ENCODE results near the gene CLN5.
A peak's percentile ranks its signal among the peaks of the same experiment; 100 is the strongest.

CLN5 gene

GRCh38 chr13:76991796-76992547 lies at the start of gene CLN5:
Gene CLN5, plus strand, starts transcription at chr13:76992081. Its CDS starts 18 bp downstream, at chr13:76992099.
- no peak for TF ChIP-seq CTCF (IDR thresholded peaks at IDR 0.05; ENCODE audit: low read depth, low read length)
- DNase-seq (ENCODE audit: low read depth, low spot score) = peak; percentile 93
- peak within 1 kb of the TSS; percentile 84 for H3K4me3 ChIP-seq (ENCODE audit: low read depth, low read length)
- in situ Hi-C loops (cut with HindIII; ENCODE audit: low sequenced_read_pairs) = no loop called here

- TF ChIP-seq CTCF (IDR thresholded peaks at IDR 0.05; ENCODE audit: low read depth, low read length) = no peak
- no peak for DNase-seq (ENCODE audit: low read depth, low spot score)
- in situ Hi-C loops (cut with HindIII; ENCODE audit: low sequenced_read_pairs) = no loop called here
- H3K4me3 ChIP-seq (ENCODE audit: low read depth, low read length) = no peak overlapping the region
These were observed 49.5 kb upstream of the CLN5 start for GRCh38 chr13:76942363-76942762.

DNA sequence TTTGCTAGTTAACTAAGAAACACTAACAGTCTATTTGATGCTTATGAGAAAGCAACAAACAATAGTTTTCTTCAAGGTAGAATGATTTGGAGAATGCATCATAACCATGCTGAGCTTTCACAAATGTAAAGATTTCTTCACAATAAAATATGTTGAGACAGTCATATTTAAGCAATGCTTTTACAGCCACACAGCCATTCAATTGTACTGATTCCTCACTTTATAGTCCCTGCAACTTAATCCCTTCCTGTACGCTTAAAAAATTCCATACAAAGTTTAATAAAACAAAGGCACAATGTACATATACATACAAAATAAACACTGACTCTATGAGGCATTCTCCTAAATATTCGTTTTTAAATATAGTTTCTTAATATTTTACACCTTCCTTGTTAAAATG lies 48.2 kb upstream of the CLN5 start:
- DNase-seq (ENCODE audit: low read depth, low spot score) = no peak
- no peak overlapping the region for H3K4me3 ChIP-seq (ENCODE audit: low read depth, low read length)
- in situ Hi-C loops (cut with HindIII; ENCODE audit: low sequenced_read_pairs) = no loop called here
- TF ChIP-seq CTCF (IDR thresholded peaks at IDR 0.05; ENCODE audit: low read depth, low read length) = no peak

GRCh38 chr13:76944456-76944855 lies 47.4 kb upstream of the CLN5 start:
- DNase-seq (ENCODE audit: low read depth, low spot score) = peak; percentile 47
- no peak for TF ChIP-seq CTCF (IDR thresholded peaks at IDR 0.05; ENCODE audit: low read depth, low read length)
- no peak overlapping the region for H3K4me3 ChIP-seq (ENCODE audit: low read depth, low read length)
- in situ Hi-C loops (cut with HindIII; ENCODE audit: low sequenced_read_pairs) = no loop called here

DNA sequence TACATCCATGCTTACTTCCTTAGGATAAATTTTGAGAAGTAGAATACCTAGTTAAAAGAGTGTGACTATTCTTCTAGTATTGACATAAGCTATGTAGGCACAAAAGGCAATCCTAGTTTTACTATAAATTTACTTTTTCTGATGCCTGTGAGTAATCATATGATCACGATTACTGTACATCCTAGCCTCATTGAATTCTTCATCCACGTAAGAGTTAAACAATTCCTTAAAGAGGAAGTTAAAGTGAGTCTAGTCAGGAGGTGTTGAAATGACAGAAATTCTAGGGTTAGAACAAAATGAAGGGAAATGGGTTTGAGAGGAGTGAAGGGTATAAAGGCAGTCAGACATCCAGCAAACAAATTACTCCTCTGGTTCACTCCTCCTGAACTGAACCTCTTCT lies 43.7 kb upstream of the CLN5 start, which contains the start of gene ACOD1:
TSS of gene ACOD1 (plus strand) at position 363 of the 400 bp plus-strand sequence. CDS start 48 bp downstream, outside the sequence.
- no peak for DNase-seq (ENCODE audit: low read depth, low spot score)
- H3K4me3 ChIP-seq (ENCODE audit: low read depth, low read length) = no peak within 1 kb of the TSS
- no peak for TF ChIP-seq CTCF (IDR thresholded peaks at IDR 0.05; ENCODE audit: low read depth, low read length)
- in situ Hi-C loops (cut with HindIII; ENCODE audit: low sequenced_read_pairs) = no loop called here

DNA sequence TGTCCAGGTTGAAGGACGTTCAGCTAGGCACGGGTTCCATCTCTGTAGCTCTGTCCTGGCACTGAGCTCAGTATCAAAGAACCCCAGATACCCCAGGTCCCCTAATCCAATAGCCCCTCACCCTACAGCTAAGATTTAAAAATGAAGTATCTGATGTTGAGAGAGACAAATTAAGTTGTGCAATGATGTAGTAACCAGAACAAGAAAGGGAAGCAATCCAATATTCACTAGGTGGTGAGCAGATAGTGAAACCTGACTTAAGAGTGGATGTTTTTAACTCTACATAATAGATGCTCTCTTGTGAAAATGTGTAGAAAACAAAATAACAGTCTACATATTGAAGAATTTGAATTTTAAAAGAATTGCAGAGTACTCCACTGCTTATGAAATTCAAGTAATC lies 41.8 kb upstream of the CLN5 start:
- TF ChIP-seq CTCF (IDR thresholded peaks at IDR 0.05; ENCODE audit: low read depth, low read length) = no peak
- no peak overlapping the region for H3K4me3 ChIP-seq (ENCODE audit: low read depth, low read length)
- no peak for DNase-seq (ENCODE audit: low read depth, low spot score)
- in situ Hi-C loops (cut with HindIII; ENCODE audit: low sequenced_read_pairs) = no loop called here
